HEK293 (cell line): ENCODE data around the gene MCM7.
A peak's percentile ranks its signal among the peaks of the same experiment; 100 is the strongest.

ENCODE experiments used
- BCL11A ChIP-seq: fragments of 450-650 bp; formaldehyde crosslinking; IDR thresholded peaks from 2 replicates; pipeline ENCODE4 v1.5.1; 2016; ENCODE audit warnings: low read depth, missing biosample characterization, missing genetic modification characterization
- CTCF ChIP-seq: fragments of 450-650 bp; formaldehyde crosslinking; IDR thresholded peaks from 2 replicates; pipeline ENCODE4 v1.5.1; 2016; ENCODE audit warnings: missing biosample characterization, missing genetic modification characterization
- GLIS1 ChIP-seq: fragments of 450-650 bp; formaldehyde crosslinking; IDR thresholded peaks from 2 replicates; pipeline ENCODE4 v1.5.1; 2016; ENCODE audit warnings: missing biosample characterization, missing genetic modification characterization
- KLF17 ChIP-seq: fragments of 450-650 bp; formaldehyde crosslinking; IDR thresholded peaks from 2 replicates; pipeline ENCODE4 v1.5.1; 2016; ENCODE audit warnings: missing biosample characterization, missing genetic modification characterization
- KLF8 ChIP-seq: fragments of 450-650 bp; formaldehyde crosslinking; IDR thresholded peaks from 2 replicates; pipeline ENCODE4 v1.5.1; 2016; ENCODE audit warnings: missing biosample characterization, missing genetic modification characterization
- OSR2 ChIP-seq: fragments of 450-650 bp; formaldehyde crosslinking; IDR thresholded peaks from 2 replicates; pipeline ENCODE4 v1.5.1; 2016; ENCODE audit warnings: missing biosample characterization, missing genetic modification characterization
- PRDM4 ChIP-seq: fragments of 450-650 bp; formaldehyde crosslinking; IDR thresholded peaks from 2 replicates; pipeline ENCODE4 v1.5.1; 2017; ENCODE audit warnings: missing biosample characterization, missing genetic modification characterization
- SP3 ChIP-seq: fragments of 450-650 bp; formaldehyde crosslinking; IDR thresholded peaks from 2 replicates; pipeline ENCODE4 v1.5.1; 2016; ENCODE audit warnings: missing biosample characterization, missing genetic modification characterization
- ZBTB10 ChIP-seq: fragments of 450-650 bp; formaldehyde crosslinking; IDR thresholded peaks from 2 replicates; pipeline ENCODE4 v1.5.1; 2016; ENCODE audit warnings: missing biosample characterization, missing genetic modification characterization
- ZBTB11 ChIP-seq: fragments of 450-650 bp; formaldehyde crosslinking; conservative IDR thresholded peaks from 2 replicates; pipeline ENCODE4 v1.5.1; 2016; ENCODE audit warnings: low read depth, missing biosample characterization, missing genetic modification characterization
- ZBTB17 ChIP-seq: fragments of 450-650 bp; formaldehyde crosslinking; IDR thresholded peaks from 2 replicates; pipeline ENCODE4 v1.5.1; 2016; ENCODE audit warnings: missing biosample characterization, missing genetic modification characterization
- ZBTB20 ChIP-seq: fragments of 450-650 bp; formaldehyde crosslinking; IDR thresholded peaks from 2 replicates; pipeline ENCODE4 v1.5.1; 2016; ENCODE audit warnings: missing biosample characterization, missing genetic modification characterization
- ZBTB48 ChIP-seq: fragments of 450-650 bp; formaldehyde crosslinking; IDR thresholded peaks from 2 replicates; pipeline ENCODE4 v1.5.1; 2016; ENCODE audit warnings: missing biosample characterization, missing genetic modification characterization
- ZBTB6 ChIP-seq: fragments of 450-650 bp; formaldehyde crosslinking; IDR thresholded peaks from 2 replicates; pipeline ENCODE4 v1.5.1; 2017; ENCODE audit warnings: missing biosample characterization, missing genetic modification characterization
- ZNF324 ChIP-seq: fragments of 450-650 bp; formaldehyde crosslinking; IDR thresholded peaks from 2 replicates; pipeline ENCODE4 v1.5.1; 2016; ENCODE audit warnings: missing biosample characterization, missing genetic modification characterization
- ZNF335 ChIP-seq: fragments of 450-650 bp; formaldehyde crosslinking; conservative IDR thresholded peaks from 2 replicates; pipeline ENCODE4 v1.5.1; 2016; ENCODE audit warnings: missing biosample characterization, missing genetic modification characterization
- ZNF354C ChIP-seq: fragments of 450-650 bp; formaldehyde crosslinking; IDR thresholded peaks from 2 replicates; pipeline ENCODE4 v1.5.1; 2016; ENCODE audit warnings: missing biosample characterization, missing genetic modification characterization, low read depth, borderline replicate concordance
- ZNF548 ChIP-seq: fragments of 450-650 bp; formaldehyde crosslinking; IDR thresholded peaks from 2 replicates; pipeline ENCODE4 v1.5.1; 2016; ENCODE audit warnings: missing biosample characterization, missing genetic modification characterization
- ZNF555 ChIP-seq: fragments of 450-650 bp; formaldehyde crosslinking; conservative IDR thresholded peaks from 2 replicates; pipeline ENCODE4 v1.5.1; 2017; ENCODE audit warnings: missing biosample characterization, mild to moderate bottlenecking, missing genetic modification characterization, inconsistent platforms
- ZNF580 ChIP-seq: fragments of 450-650 bp; formaldehyde crosslinking; IDR thresholded peaks from 2 replicates; pipeline ENCODE4 v1.5.1; 2016; ENCODE audit warnings: missing biosample characterization, missing genetic modification characterization
- ZNF600 ChIP-seq: fragments of 450-650 bp; formaldehyde crosslinking; IDR thresholded peaks from 2 replicates; pipeline ENCODE4 v1.5.1; 2016; ENCODE audit warnings: missing biosample characterization, missing genetic modification characterization
- ZNF610 ChIP-seq: fragments of 450-650 bp; formaldehyde crosslinking; IDR thresholded peaks from 2 replicates; pipeline ENCODE4 v1.5.1; 2016; ENCODE audit warnings: missing biosample characterization, missing genetic modification characterization, borderline replicate concordance
- ZNF707 ChIP-seq: fragments of 450-650 bp; formaldehyde crosslinking; IDR thresholded peaks from 2 replicates; pipeline ENCODE4 v1.5.1; 2016; ENCODE audit warnings: missing biosample characterization, missing genetic modification characterization
- ZSCAN5A ChIP-seq: fragments of 450-650 bp; formaldehyde crosslinking; IDR thresholded peaks from 2 replicates; pipeline ENCODE4 v1.5.1; 2016; ENCODE audit warnings: missing biosample characterization, missing genetic modification characterization

The MCM7 gene

GRCh38 chr7:100148559-100149328 lies 47.5 kb upstream of the MCM7 start, which contains the start of gene LAMTOR4 (continued):
- TF ChIP-seq ZBTB11 (tag by site-specific recombination) (peak; percentile 79), ZNF580 (peak; percentile 80; the same call in 1 of the 2 replicates), ZBTB6 (tag by site-specific recombination) (peak; percentile 37; the same call in 1 of the 2 replicates), ZNF707 (tag by site-specific recombination) (no peak), ZBTB48 (tag by site-specific recombination) (peak; percentile 91), KLF17 (tag by site-specific recombination) (peak; percentile 80), ZNF610 (tag by site-specific recombination) (peak; percentile 86; the same call in 1 of the 2 replicates), SP3 (tag by site-specific recombination) (peak; percentile 91), ZNF555 (no peak), ZSCAN5A (tag by site-specific recombination) (peak; percentile 54; the same call in 1 of the 2 replicates), ZBTB10 (peak; percentile 97), PRDM4 (0 out of 2 replicates have a peak, but pooled peaks have one; percentile 10), BCL11A (tag by site-specific recombination) (no peak), ZNF324 (peak; percentile 81; the same call in 1 of the 2 replicates), ZBTB20 (peak; percentile 52), CTCF (no peak; the same call in 1 of the 2 replicates), KLF8 (tag by site-specific recombination) (peak; percentile 51), ZNF600 (tag by site-specific recombination) (peak; percentile 14; the same call in 1 of the 2 replicates), GLIS1 (peak; percentile 75), ZNF335 (tag by site-specific recombination) (peak; percentile 92), ZNF548 (tag by site-specific recombination) (no peak), ZBTB17 (tag by site-specific recombination) (peak; percentile 69), ZNF354C (no peak), OSR2 (tag by site-specific recombination) (peak; percentile 82)
